Fibroblast of lung (primary cell): Measurements from ENCODE around the gene CLSTN1.

ENCODE experiments used
- EZH2 ChIP-seq: IDR thresholded peaks from 2 replicates; pipeline ENCODE4 v1.5.1; 2012; ENCODE audit warnings: low read length, control low read depth, mild to moderate bottlenecking; ENCODE audit errors: missing control alignments
- TF ChIP-seq, protein P1 (sequence below), 2 donors: IDR thresholded peaks in 1 of 2; conservative IDR thresholded peaks in 1 of 2; 1 replicate in 1 of 2; 2 replicates in 1 of 2; pipeline ENCODE4 v1.5.1; 2011 to 2012; ENCODE audit warnings: low read length in 2 of 2, control low read depth in 1 of 2, inconsistent platforms in 1 of 2, low read depth in 1 of 2, mild to moderate bottlenecking in 1 of 2

- TF ChIP-seq, protein P1, sequence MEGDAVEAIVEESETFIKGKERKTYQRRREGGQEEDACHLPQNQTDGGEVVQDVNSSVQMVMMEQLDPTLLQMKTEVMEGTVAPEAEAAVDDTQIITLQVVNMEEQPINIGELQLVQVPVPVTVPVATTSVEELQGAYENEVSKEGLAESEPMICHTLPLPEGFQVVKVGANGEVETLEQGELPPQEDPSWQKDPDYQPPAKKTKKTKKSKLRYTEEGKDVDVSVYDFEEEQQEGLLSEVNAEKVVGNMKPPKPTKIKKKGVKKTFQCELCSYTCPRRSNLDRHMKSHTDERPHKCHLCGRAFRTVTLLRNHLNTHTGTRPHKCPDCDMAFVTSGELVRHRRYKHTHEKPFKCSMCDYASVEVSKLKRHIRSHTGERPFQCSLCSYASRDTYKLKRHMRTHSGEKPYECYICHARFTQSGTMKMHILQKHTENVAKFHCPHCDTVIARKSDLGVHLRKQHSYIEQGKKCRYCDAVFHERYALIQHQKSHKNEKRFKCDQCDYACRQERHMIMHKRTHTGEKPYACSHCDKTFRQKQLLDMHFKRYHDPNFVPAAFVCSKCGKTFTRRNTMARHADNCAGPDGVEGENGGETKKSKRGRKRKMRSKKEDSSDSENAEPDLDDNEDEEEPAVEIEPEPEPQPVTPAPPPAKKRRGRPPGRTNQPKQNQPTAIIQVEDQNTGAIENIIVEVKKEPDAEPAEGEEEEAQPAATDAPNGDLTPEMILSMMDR (conservative IDR thresholded peaks at IDR 0.05 in 1 of 2, IDR thresholded peaks at IDR 0.05 in 1 of 2; ENCODE audit: low read depth in 1 of 2, low read length in 2 of 2) = no peak
- TF ChIP-seq EZH2 = no peak
These were observed 931 bp upstream of the CLSTN1 start for GRCh38 chr1:9824702-9825089.
